ENCODE data around the gene PDK1. TPM values are rescaled to one million over a fixed set of nuclear protein-coding genes. Genes with fewer than 3 reads are reported as not detected.
A peak's percentile ranks its signal among the peaks of the same experiment; 100 is the strongest.

Gene PDK1
- total RNA-seq, 4 donors from 2014 or later = 10.3 to 21.4 (median 16.7) TPM

GRCh38 chr2:172552547-172553291 lies 3.2 kb upstream of the PDK1 start:
- no peak for DNase-seq

GRCh38 chr2:172554352-172555271 lies 1.3 kb upstream of the PDK1 start:
- peak overlapping the region; percentile 67 to 90 (median 76) for H3K4me3 ChIP-seq
- no peaks in the 10 kb centered on the region for H3K9me3 ChIP-seq
- no peaks in the 10 kb centered on the region for H3K27me3 ChIP-seq
- H3K36me3 ChIP-seq = peaks cover 0 to 13% (median 1%) of the 10 kb centered on the region in 3 donors
- H3K4me1 ChIP-seq = peaks cover 4 to 37% (median 12%) of the 10 kb centered on the region in 3 donors
- no peak for DNase-seq
- H3K27ac ChIP-seq = peak overlapping the region; percentile 84 to 97 (median 94)
- intact Hi-C loops (cut with DNase I) = no loop called here
- WGBS, 2 donors = 59 to 61% methylated on average over 18 of the region's 18 CpGs
- no peak for TF ChIP-seq CTCF (IDR thresholded peaks at IDR 0.05)
- TF ChIP-seq POLR2A (IDR thresholded peaks at IDR 0.05) = no peak

More at GRCh38 chr2:172552547-172553291, 3.2 kb upstream of the PDK1 start:
- Histone ChIP-seq H3K4me3 (no peak overlapping the region), H3K9me3 (no peaks in the 10 kb centered on the region), H3K4me1 (peaks cover 4 to 36% (median 12%) of the 10 kb centered on the region in 3 donors), H3K27me3 (no peaks in the 10 kb centered on the region), H3K27ac (peak overlapping the region in 1 of 4 donors; percentile 13), H3K36me3 (no peaks in the 10 kb centered on the region)
- 69 to 84% methylated on average over 4 of the region's 4 CpGs for WGBS, 2 donors
- intact Hi-C loops (cut with DNase I) = no loop called here
- no peak for TF ChIP-seq CTCF (IDR thresholded peaks at IDR 0.05)
- TF ChIP-seq POLR2A (IDR thresholded peaks at IDR 0.05) = no peak

GRCh38 chr2:172555272-172555521 lies 693 bp upstream of the PDK1 start:
- peaks cover 0 to 19% (median 5%) of the 10 kb centered on the region in 3 donors for H3K36me3 ChIP-seq
- WGBS, 2 donors = 9 to 11% methylated on average over 7 to 8 of the region's 8 CpGs
- H3K27ac ChIP-seq = peak overlapping the region; percentile 84 to 97 (median 94)
- no peaks in the 10 kb centered on the region for H3K27me3 ChIP-seq
- peaks cover 4 to 36% (median 12%) of the 10 kb centered on the region in 3 donors for H3K4me1 ChIP-seq
- H3K4me3 ChIP-seq = peak overlapping the region; percentile 67 to 90 (median 76)
- TF ChIP-seq CTCF (IDR thresholded peaks at IDR 0.05) (no peak), POLR2A (IDR thresholded peaks at IDR 0.05) (no peak)
- H3K9me3 ChIP-seq = no peaks in the 10 kb centered on the region
- intact Hi-C loops (cut with DNase I) = no loop called here
- DNase-seq = no peak

- peak; percentile 13 for DNase-seq
- H3K36me3 ChIP-seq = peaks cover 0 to 22% (median 5%) of the 10 kb centered on the region in 3 donors
- no peaks in the 10 kb centered on the region for H3K9me3 ChIP-seq
- peaks cover 4 to 36% (median 12%) of the 10 kb centered on the region in 3 donors for H3K4me1 ChIP-seq
- intact Hi-C loops (cut with DNase I) = no loop called here
- H3K27me3 ChIP-seq = no peaks in the 10 kb centered on the region
- WGBS, 2 donors = 5 to 6% methylated on average over 11 to 12 of the region's 52 CpGs
- peak overlapping the region; percentile 84 to 97 (median 94) for H3K27ac ChIP-seq
- no peak for TF ChIP-seq POLR2A (IDR thresholded peaks at IDR 0.05)
- TF ChIP-seq CTCF (IDR thresholded peaks at IDR 0.05) = no peak
- peak overlapping the region; percentile 67 to 90 (median 76) for H3K4me3 ChIP-seq
These were observed 569 bp downstream of the PDK1 start for GRCh38 chr2:172556284-172557033.
